Astrocyte (in vitro differentiated cells and primary cell): Measurements from ENCODE around the gene NEURL1. TPM values are rescaled to one million over a fixed set of nuclear protein-coding genes. Genes with fewer than 3 reads are reported as not detected.

Experiments
- DNase-seq: peaks from one replicate; pipeline ENCODE4 v3.0.0-alpha.2; 2010; ENCODE audit warnings: low read depth
- FAIRE-seq: peaks from 2 replicates; lab custom pipeline; 2011; peaks lifted over from hg19 to GRCh38; lab: Jason Lieb, UNC
- H2AFZ ChIP-seq: 2 replicates; pipeline ENCODE4 v1.6.0; 2012; ENCODE audit warnings: low read depth, low read length, inconsistent platforms
- H3K27ac ChIP-seq: 2 replicates; pipeline ENCODE4 v1.5.1; 2011; ENCODE audit warnings: low read depth, low read length, inconsistent platforms
- H3K27me3 ChIP-seq: 2 replicates; pipeline ENCODE4 v1.6.0; 2011; ENCODE audit warnings: low read length, inconsistent platforms; ENCODE audit not compliant: insufficient read depth
- H3K36me3 ChIP-seq: 2 replicates; pipeline ENCODE4 v1.5.1; 2011; ENCODE audit warnings: low read length, inconsistent platforms; ENCODE audit not compliant: insufficient read depth
- H3K4me1 ChIP-seq: 2 replicates; pipeline ENCODE4 v1.5.1; 2011; ENCODE audit warnings: low read length, inconsistent platforms; ENCODE audit not compliant: insufficient read depth
- H3K4me2 ChIP-seq: 2 replicates; pipeline ENCODE4 v1.6.0; 2012; ENCODE audit warnings: low read length, inconsistent platforms
- H3K4me3 ChIP-seq: 2 replicates; pipeline ENCODE4 v1.5.1; 2011; ENCODE audit warnings: low read depth, mild to moderate bottlenecking, low read length, inconsistent platforms; ENCODE audit not compliant: insufficient read depth
- H3K79me2 ChIP-seq: 2 replicates; pipeline ENCODE4 v1.6.0; 2012; ENCODE audit warnings: mild to moderate bottlenecking, low read length, inconsistent platforms; ENCODE audit not compliant: insufficient read depth
- H3K9ac ChIP-seq: 2 replicates; pipeline ENCODE4 v1.6.0; 2012; ENCODE audit warnings: mild to moderate bottlenecking, low read length, inconsistent platforms
- H3K9me3 ChIP-seq: 2 replicates; pipeline ENCODE4 v1.5.1; 2012; ENCODE audit warnings: low read depth, mild to moderate bottlenecking, low read length, inconsistent platforms; ENCODE audit not compliant: insufficient read depth
- H4K20me1 ChIP-seq: 2 replicates; pipeline ENCODE4 v1.6.0; 2012; ENCODE audit warnings: low read length, inconsistent platforms; ENCODE audit not compliant: insufficient read depth
- H3K27ac Mint-ChIP-seq: one replicate; pipeline ENCODE4 v1.8.0; 2021; ENCODE audit warnings: mild to moderate bottlenecking, mixed read lengths; ENCODE audit not compliant: unreplicated experiment
- H3K27me3 Mint-ChIP-seq: one replicate; pipeline ENCODE4 v1.8.0; 2021; ENCODE audit warnings: low read depth, mixed read lengths; ENCODE audit not compliant: unreplicated experiment
- H3K36me3 Mint-ChIP-seq: one replicate; pipeline ENCODE4 v1.8.0; 2021; ENCODE audit warnings: low read depth, mixed read lengths; ENCODE audit not compliant: unreplicated experiment
- H3K4me1 Mint-ChIP-seq: one replicate; pipeline ENCODE4 v1.8.0; 2021; ENCODE audit warnings: low read depth, mixed read lengths; ENCODE audit not compliant: unreplicated experiment
- H3K4me3 Mint-ChIP-seq: one replicate; pipeline ENCODE4 v1.8.0; 2021; ENCODE audit warnings: mild to moderate bottlenecking, moderate library complexity, mixed read lengths; ENCODE audit not compliant: unreplicated experiment
- H3K9me3 Mint-ChIP-seq: one replicate; pipeline ENCODE4 v1.8.0; 2021; ENCODE audit warnings: mild to moderate bottlenecking, mixed read lengths; ENCODE audit not compliant: unreplicated experiment
- EZH2 ChIP-seq: IDR thresholded peaks from 2 replicates; pipeline ENCODE4 v1.6.1; 2012; ENCODE audit warnings: mild to moderate bottlenecking, low read length, inconsistent platforms; ENCODE audit not compliant: insufficient read depth
- total RNA-seq: library from RNA; stranded (reverse); gene quantifications from 2 replicates; pipeline ENCODE4 v1.2.1, GENCODE V29; 2021
- TF ChIP-seq, protein P1 (sequence below): IDR thresholded peaks from 2 replicates; pipeline ENCODE4 v1.5.1; 2011; ENCODE audit warnings: low read depth, mild to moderate bottlenecking, inconsistent platforms, low read length, moderate library complexity; ENCODE audit not compliant: insufficient read depth

Gene NEURL1
- total RNA-seq, 1 donor from 2014 or later: 1.5 TPM

DNA sequence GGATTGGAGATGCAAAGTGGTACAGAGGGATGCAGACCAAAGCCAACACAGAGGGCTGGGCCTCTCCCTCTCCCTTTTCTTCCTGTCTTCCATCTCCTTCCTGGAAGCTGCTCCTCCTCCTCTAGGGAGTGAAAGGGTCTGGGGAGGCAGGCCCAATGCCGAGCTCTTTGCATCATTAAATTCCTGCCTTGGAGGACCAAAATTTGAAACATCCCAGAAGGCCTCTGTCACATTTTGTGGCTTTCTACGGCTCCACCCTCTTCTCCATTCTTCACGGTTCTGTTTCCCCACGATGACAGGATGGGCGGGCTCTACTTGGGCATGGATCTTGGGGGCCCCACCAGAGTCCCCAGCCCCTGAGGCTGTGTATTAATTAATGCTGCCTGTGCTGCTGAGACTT, 76.4 kb downstream of the NEURL1 start:
- H4K20me1 ChIP-seq: no peaks in the 10 kb centered on the region
- no peak overlapping the region for H3K9ac ChIP-seq
- no peaks in the 10 kb centered on the region for H3K79me2 ChIP-seq
- no peaks in the 10 kb centered on the region for H3K36me3 ChIP-seq
- H3K9me3 Mint-ChIP-seq: peaks cover 2% of the 10 kb centered on the region
- no peak for DNase-seq
- no peak for TF ChIP-seq EZH2
- TF ChIP-seq, protein P1, sequence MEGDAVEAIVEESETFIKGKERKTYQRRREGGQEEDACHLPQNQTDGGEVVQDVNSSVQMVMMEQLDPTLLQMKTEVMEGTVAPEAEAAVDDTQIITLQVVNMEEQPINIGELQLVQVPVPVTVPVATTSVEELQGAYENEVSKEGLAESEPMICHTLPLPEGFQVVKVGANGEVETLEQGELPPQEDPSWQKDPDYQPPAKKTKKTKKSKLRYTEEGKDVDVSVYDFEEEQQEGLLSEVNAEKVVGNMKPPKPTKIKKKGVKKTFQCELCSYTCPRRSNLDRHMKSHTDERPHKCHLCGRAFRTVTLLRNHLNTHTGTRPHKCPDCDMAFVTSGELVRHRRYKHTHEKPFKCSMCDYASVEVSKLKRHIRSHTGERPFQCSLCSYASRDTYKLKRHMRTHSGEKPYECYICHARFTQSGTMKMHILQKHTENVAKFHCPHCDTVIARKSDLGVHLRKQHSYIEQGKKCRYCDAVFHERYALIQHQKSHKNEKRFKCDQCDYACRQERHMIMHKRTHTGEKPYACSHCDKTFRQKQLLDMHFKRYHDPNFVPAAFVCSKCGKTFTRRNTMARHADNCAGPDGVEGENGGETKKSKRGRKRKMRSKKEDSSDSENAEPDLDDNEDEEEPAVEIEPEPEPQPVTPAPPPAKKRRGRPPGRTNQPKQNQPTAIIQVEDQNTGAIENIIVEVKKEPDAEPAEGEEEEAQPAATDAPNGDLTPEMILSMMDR: no peak
- no peaks in the 10 kb centered on the region for H3K36me3 Mint-ChIP-seq
- no peaks in the 10 kb centered on the region for H3K9me3 ChIP-seq
- H3K4me1 ChIP-seq: no peaks in the 10 kb centered on the region
- no peak overlapping the region for H3K27ac ChIP-seq
- H3K27me3 Mint-ChIP-seq: peaks cover 65% of the 10 kb centered on the region
- H2AFZ ChIP-seq: no peak overlapping the region
- H3K4me1 Mint-ChIP-seq: no peaks in the 10 kb centered on the region
- no peak overlapping the region for H3K4me2 ChIP-seq
- no peak overlapping the region for H3K27ac Mint-ChIP-seq
- H3K4me3 ChIP-seq: no peak overlapping the region
- no peak overlapping the region for H3K4me3 Mint-ChIP-seq
- peaks cover 63% of the 10 kb centered on the region for H3K27me3 ChIP-seq
- FAIRE-seq: no peak

DNA sequence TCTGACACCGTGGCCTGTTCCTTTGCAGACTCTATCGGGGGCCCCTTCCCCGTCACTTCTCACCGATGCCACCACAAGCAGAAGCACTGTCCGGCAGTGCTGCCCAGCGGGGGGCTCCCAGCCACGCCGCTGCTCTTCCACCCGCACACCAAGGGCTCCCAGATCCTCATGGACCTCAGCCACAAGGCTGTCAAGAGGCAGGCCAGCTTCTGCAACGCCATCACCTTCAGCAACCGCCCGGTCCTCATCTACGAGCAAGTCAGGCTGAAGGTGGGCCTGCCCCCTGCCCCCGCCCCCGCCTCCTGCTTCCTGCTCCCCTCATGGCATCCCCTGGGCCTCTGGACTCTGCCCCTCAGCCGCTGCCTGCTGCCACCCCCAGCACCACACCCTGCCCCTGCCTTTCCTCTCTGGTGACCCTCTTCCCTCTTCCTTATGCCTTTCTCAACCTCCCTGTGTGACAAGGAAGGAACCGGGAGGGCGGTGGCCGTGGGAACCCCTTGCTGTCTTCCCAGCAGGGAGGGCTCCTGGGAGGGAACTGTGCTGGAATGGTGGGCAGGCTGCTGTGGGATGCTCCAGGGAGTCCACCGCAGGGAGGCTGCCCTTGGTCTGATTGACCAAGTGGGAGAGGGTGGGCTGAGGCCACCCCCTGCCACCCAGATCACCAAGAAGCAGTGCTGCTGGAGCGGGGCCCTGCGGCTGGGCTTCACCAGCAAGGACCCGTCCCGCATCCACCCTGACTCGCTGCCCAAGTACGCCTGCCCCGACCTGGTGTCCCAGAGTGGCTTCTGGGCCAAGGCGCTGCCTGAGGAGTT, 77.5 kb downstream of the NEURL1 start:
- Histone ChIP-seq H3K9me3 (no peaks in the 10 kb centered on the region), H3K27ac (no peak overlapping the region), H3K4me1 (no peaks in the 10 kb centered on the region), H3K79me2 (no peaks in the 10 kb centered on the region), H3K9ac (no peak overlapping the region), H4K20me1 (no peaks in the 10 kb centered on the region), H3K36me3 (no peaks in the 10 kb centered on the region), H3K27me3 (peaks cover 54% of the 10 kb centered on the region), H2AFZ (no peak overlapping the region), H3K4me2 (no peak overlapping the region), H3K4me3 (no peak overlapping the region)
- H3K36me3 Mint-ChIP-seq: peaks cover 1% of the 10 kb centered on the region
- no peak for DNase-seq
- no peak overlapping the region for H3K4me3 Mint-ChIP-seq
- FAIRE-seq: no peak
- H3K27ac Mint-ChIP-seq: no peak overlapping the region
- H3K9me3 Mint-ChIP-seq: peaks cover 3% of the 10 kb centered on the region
- H3K4me1 Mint-ChIP-seq: no peaks in the 10 kb centered on the region
- TF ChIP-seq, protein P1: no peak
- no peak for TF ChIP-seq EZH2
- peaks cover 68% of the 10 kb centered on the region for H3K27me3 Mint-ChIP-seq

DNA sequence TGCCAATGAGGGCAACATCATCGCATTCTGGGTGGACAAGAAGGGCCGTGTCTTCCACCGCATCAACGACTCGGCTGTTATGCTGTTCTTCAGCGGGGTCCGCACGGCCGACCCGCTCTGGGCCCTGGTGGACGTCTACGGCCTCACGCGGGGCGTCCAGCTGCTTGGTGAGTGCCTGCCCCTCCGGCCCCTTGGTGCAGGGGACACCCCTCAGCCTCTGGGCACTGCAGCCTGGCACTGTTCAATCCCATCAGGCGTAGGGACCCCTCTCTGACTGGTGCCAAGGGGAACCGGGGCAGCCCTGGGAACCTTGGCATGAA, 78.1 kb downstream of the NEURL1 start:
- Histone ChIP-seq H3K4me2 (no peak overlapping the region), H3K9ac (no peak overlapping the region), H3K79me2 (no peaks in the 10 kb centered on the region), H3K4me1 (no peaks in the 10 kb centered on the region), H3K4me3 (no peak overlapping the region), H3K27me3 (peaks cover 52% of the 10 kb centered on the region), H2AFZ (no peak overlapping the region), H4K20me1 (no peaks in the 10 kb centered on the region), H3K9me3 (no peaks in the 10 kb centered on the region), H3K27ac (no peak overlapping the region), H3K36me3 (no peaks in the 10 kb centered on the region)
- TF ChIP-seq, protein P1: no peak
- TF ChIP-seq EZH2: no peak
- H3K36me3 Mint-ChIP-seq: peaks cover 3% of the 10 kb centered on the region
- H3K4me3 Mint-ChIP-seq: no peak overlapping the region
- no peaks in the 10 kb centered on the region for H3K4me1 Mint-ChIP-seq
- FAIRE-seq (no peak), DNase-seq (no peak)
- H3K9me3 Mint-ChIP-seq: peaks cover 6% of the 10 kb centered on the region
- peaks cover 67% of the 10 kb centered on the region for H3K27me3 Mint-ChIP-seq
- no peak overlapping the region for H3K27ac Mint-ChIP-seq
